ENCODE measurements around the gene DEPDC1B. TPM values are rescaled to one million over a fixed set of nuclear protein-coding genes. Genes with fewer than 3 reads are reported as not detected.

Gene DEPDC1B
- total and polyA plus RNA-seq, 4 donors: 0.17 to 26.3 (median 0.52) TPM

- H3K9ac ChIP-seq (ENCODE audit: low read depth in 1 of 2, low read length in 2 of 2): no peak overlapping the region
- H3K9me3 ChIP-seq (ENCODE audit: control insufficient read depth in 4 of 4, low read length in 3 of 4): no peaks in the 10 kb centered on the region
- no peaks in the 10 kb centered on the region for H3K27me3 ChIP-seq (ENCODE audit: control insufficient read depth in 4 of 4, insufficient read depth in 4 of 4, low read length in 3 of 4)
- peaks cover 0 to 7% (median 3%) of the 10 kb centered on the region in 4 donors for H3K4me1 ChIP-seq (ENCODE audit: control insufficient read depth in 4 of 4, insufficient read depth in 4 of 4, low read length in 3 of 4)
- H3K27ac ChIP-seq (ENCODE audit: low read depth in 1 of 2, low read length in 2 of 2): no peak overlapping the region
- no peaks in the 10 kb centered on the region for H3K36me3 ChIP-seq (ENCODE audit: control insufficient read depth in 4 of 4, insufficient read depth in 3 of 4, low read depth in 1 of 4, low read length in 3 of 4)
- no peak for DNase-seq (ENCODE audit: low spot score)
- TF ChIP-seq TAF1 (conservative IDR thresholded peaks at IDR 0.05) (no peak), SP1 (IDR thresholded peaks at IDR 0.05) (no peak), FOXA1 (IDR thresholded peaks at IDR 0.05) (no peak), JUND (IDR thresholded peaks at IDR 0.05) (no peak), FOXA2 (IDR thresholded peaks at IDR 0.05) (no peak), NR2F2 (IDR thresholded peaks at IDR 0.05) (no peak), HNF4G (IDR thresholded peaks at IDR 0.05) (no peak)
- no peak overlapping the region for H3K4me3 ChIP-seq (ENCODE audit: low read depth in 1 of 3, low read length in 3 of 3)
Observed at GRCh38 chr5:60705144-60705543, 5.2 kb upstream of the DEPDC1B start.

- H3K4me1 ChIP-seq (ENCODE audit: control insufficient read depth in 4 of 4, insufficient read depth in 4 of 4, low read length in 3 of 4): peaks cover 0 to 16% (median 10%) of the 10 kb centered on the region in 4 donors
- TF ChIP-seq, protein P1, sequence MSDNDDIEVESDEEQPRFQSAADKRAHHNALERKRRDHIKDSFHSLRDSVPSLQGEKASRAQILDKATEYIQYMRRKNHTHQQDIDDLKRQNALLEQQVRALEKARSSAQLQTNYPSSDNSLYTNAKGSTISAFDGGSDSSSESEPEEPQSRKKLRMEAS (IDR thresholded peaks at IDR 0.05): no peak
- TF ChIP-seq RXRA (IDR thresholded peaks at IDR 0.05): no peak
- TF ChIP-seq FOXA2 (IDR thresholded peaks at IDR 0.05): no peak
- no peak for TF ChIP-seq EGR1 (IDR thresholded peaks at IDR 0.05; ENCODE audit: low read depth in 2 of 2)
- no peak for TF ChIP-seq FOXA1 (IDR thresholded peaks at IDR 0.05)
- no peak for TF ChIP-seq JUND (IDR thresholded peaks at IDR 0.05)
- no peak for TF ChIP-seq CTCF (IDR thresholded peaks at IDR 0.05; ENCODE audit: low read depth, low read length, missing input control)
- no peak for TF ChIP-seq NR2F2 (IDR thresholded peaks at IDR 0.05)
- no peak for TF ChIP-seq GABPA (IDR thresholded peaks at IDR 0.05 in 1 of 2, conservative IDR thresholded peaks at IDR 0.05 in 1 of 2)
- no peak for TF ChIP-seq HNF4G (IDR thresholded peaks at IDR 0.05)
- no peak for TF ChIP-seq RAD21 (IDR thresholded peaks at IDR 0.05)
- no peak for TF ChIP-seq ATF3 (IDR thresholded peaks at IDR 0.05)
- 89% methylated on average over 2 of the region's 2 CpGs for WGBS
- H3K4me3 ChIP-seq (ENCODE audit: low read depth in 1 of 3, low read length in 3 of 3): no peak overlapping the region
- H3K36me3 ChIP-seq (ENCODE audit: control insufficient read depth in 4 of 4, insufficient read depth in 3 of 4, low read depth in 1 of 4, low read length in 3 of 4): no peaks in the 10 kb centered on the region
- no peaks in the 10 kb centered on the region for H3K27me3 ChIP-seq (ENCODE audit: control insufficient read depth in 4 of 4, insufficient read depth in 4 of 4, low read length in 3 of 4)
- no peaks in the 10 kb centered on the region for H3K9me3 ChIP-seq (ENCODE audit: control insufficient read depth in 4 of 4, low read length in 3 of 4)
- no peak overlapping the region for H3K9ac ChIP-seq (ENCODE audit: low read depth in 1 of 2, low read length in 2 of 2)
- H3K27ac ChIP-seq (ENCODE audit: low read depth in 1 of 2, low read length in 2 of 2): no peak overlapping the region
- DNase-seq (ENCODE audit: low spot score): no peak
Observed at GRCh38 chr5:60703944-60704343, 4.0 kb upstream of the DEPDC1B start.

- Histone ChIP-seq H3K9me3 (ENCODE audit: control insufficient read depth in 4 of 4, low read length in 3 of 4) (no peaks in the 10 kb centered on the region), H3K4me3 (ENCODE audit: low read depth in 1 of 3, low read length in 3 of 3) (no peak overlapping the region), H3K36me3 (ENCODE audit: control insufficient read depth in 4 of 4, insufficient read depth in 3 of 4, low read depth in 1 of 4, low read length in 3 of 4) (no peaks in the 10 kb centered on the region), H3K27ac (ENCODE audit: low read depth in 1 of 2, low read length in 2 of 2) (no peak overlapping the region), H3K27me3 (ENCODE audit: control insufficient read depth in 4 of 4, insufficient read depth in 4 of 4, low read length in 3 of 4) (no peaks in the 10 kb centered on the region), H3K9ac (ENCODE audit: low read depth in 1 of 2, low read length in 2 of 2) (no peak overlapping the region), H3K4me1 (ENCODE audit: control insufficient read depth in 4 of 4, insufficient read depth in 4 of 4, low read length in 3 of 4) (peaks cover 0 to 17% (median 10%) of the 10 kb centered on the region in 4 donors)
- 69% methylated on average over 8 of the region's 8 CpGs for WGBS
- DNase-seq (ENCODE audit: low spot score): no peak
- no peak for TF ChIP-seq SP1 (IDR thresholded peaks at IDR 0.05)
- TF ChIP-seq JUND (IDR thresholded peaks at IDR 0.05): no peak
- TF ChIP-seq ZBTB33 (IDR thresholded peaks at IDR 0.05): no peak
- TF ChIP-seq, protein P1 (IDR thresholded peaks at IDR 0.05): no peak
- no peak for TF ChIP-seq RAD21 (IDR thresholded peaks at IDR 0.05)
- TF ChIP-seq HNF4A (conservative IDR thresholded peaks at IDR 0.05): no peak
- TF ChIP-seq FOXA1 (IDR thresholded peaks at IDR 0.05): no peak
- TF ChIP-seq NR2F2 (IDR thresholded peaks at IDR 0.05): no peak
- no peak for TF ChIP-seq RXRA (IDR thresholded peaks at IDR 0.05)
- TF ChIP-seq FOXA2 (IDR thresholded peaks at IDR 0.05): no peak
- no peak for TF ChIP-seq CTCF (IDR thresholded peaks at IDR 0.05; ENCODE audit: low read depth, low read length, missing input control)
- no peak for TF ChIP-seq ATF3 (IDR thresholded peaks at IDR 0.05)
Observed at GRCh38 chr5:60701321-60701968, 1.5 kb upstream of the DEPDC1B start.
